ENCODE results near the gene SH3BP5L.

Gene SH3BP5L

DNA sequence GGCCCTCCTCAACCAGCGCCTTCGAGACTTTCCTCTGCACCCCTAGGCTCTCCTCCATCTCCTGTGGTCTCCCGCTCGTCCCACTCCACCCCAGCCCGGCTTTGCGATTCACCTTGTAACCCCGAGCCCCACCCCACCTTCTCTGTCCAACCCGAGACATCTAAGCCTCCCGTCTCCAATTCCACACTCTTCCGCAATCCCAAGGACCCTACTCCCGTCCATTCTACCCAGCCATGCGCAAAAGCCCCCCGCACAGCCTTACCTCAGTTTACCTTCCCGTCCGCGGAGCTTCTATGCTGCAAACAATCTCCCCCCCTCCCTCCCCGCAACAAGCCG lies 174 bp downstream of the SH3BP5L start:
- no peak for DNase-seq (ENCODE audit: low spot score)

DNA sequence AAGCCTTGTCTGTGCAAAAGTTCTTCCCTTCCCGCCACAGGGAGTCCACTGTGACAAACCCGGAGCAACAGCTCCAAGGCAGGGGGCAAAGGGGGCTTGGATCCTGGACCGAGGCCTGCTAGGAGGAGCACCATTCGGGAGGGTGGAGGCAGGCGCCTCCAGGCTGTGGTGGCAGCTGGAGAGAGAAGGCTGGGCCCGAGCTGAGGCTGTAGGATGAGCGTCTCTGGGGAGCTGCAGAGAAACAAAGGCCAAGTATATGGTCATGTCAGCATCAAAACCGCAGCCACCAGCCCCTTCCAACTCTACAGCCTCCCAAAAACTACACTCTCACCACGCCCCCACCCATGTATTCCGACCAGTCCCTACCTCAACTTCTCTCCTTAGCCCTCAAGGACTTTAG lies 579 bp downstream of the SH3BP5L start:
- DNase-seq (ENCODE audit: low spot score) = no peak

DNA sequence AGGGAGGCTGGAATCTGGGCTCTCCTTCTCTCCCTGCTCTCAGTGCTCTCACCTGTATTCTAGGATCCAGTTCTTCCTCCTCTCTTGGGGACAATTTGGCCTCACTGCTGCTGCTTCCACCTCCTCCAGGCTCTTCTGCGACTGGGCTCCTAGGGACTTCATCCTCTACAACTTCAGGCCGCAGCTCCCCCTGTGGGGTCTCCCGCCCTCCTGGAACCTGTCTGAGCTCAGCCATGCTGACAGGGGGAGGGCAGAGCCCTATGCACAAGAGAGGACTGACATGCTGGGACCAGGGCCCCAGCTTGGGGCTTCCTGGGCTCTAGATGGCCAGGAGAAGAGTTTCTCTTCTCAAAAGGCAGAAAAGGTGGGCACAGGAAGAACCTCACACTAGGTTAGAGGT lies 1.0 kb downstream of the SH3BP5L start:
- DNase-seq (ENCODE audit: low spot score) = no peak

DNA sequence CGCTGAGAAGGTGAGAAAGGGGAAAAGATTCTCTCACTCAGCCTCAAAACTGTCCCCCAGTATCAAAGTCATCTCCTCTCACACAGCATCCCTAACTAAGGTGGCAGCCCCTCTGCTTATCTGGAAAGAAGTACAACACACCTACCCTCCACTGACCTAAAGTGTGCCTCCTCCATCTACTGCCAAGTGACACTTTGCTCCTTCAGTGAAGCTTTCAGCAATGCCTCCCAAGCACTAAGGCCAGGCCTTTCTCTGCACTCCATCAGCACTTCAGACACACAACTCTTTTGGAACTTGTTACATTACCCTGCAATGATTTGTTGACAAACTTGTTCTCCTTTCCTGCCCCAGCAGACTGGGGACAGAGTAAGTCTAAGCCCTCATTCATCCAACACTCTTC lies 1.4 kb downstream of the SH3BP5L start:
- no peak for DNase-seq (ENCODE audit: low spot score)

DNA sequence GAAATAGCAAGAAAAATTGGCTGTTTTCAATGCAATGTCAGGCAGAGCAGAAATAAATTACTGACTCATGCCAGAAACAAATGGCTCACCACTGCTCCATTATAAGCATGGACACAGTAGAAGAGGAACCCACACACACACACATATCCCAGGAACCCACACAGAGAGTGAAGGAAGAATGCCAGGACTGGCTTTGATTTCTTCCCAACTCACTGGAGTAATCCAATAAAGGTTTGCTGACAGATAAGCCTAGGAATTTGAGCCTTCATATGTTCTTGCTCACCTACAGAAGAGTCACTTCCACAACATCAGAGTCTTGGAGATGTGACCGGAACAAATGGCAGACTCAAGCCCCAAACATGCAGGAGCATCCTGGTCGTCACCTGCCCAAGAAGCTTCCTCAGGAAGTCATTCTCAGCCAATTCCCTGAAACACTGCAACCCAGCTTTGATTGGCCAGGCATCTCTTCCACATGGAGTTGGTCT lies 2.2 kb downstream of the SH3BP5L start:
- DNase-seq (ENCODE audit: low spot score) = no peak

DNA sequence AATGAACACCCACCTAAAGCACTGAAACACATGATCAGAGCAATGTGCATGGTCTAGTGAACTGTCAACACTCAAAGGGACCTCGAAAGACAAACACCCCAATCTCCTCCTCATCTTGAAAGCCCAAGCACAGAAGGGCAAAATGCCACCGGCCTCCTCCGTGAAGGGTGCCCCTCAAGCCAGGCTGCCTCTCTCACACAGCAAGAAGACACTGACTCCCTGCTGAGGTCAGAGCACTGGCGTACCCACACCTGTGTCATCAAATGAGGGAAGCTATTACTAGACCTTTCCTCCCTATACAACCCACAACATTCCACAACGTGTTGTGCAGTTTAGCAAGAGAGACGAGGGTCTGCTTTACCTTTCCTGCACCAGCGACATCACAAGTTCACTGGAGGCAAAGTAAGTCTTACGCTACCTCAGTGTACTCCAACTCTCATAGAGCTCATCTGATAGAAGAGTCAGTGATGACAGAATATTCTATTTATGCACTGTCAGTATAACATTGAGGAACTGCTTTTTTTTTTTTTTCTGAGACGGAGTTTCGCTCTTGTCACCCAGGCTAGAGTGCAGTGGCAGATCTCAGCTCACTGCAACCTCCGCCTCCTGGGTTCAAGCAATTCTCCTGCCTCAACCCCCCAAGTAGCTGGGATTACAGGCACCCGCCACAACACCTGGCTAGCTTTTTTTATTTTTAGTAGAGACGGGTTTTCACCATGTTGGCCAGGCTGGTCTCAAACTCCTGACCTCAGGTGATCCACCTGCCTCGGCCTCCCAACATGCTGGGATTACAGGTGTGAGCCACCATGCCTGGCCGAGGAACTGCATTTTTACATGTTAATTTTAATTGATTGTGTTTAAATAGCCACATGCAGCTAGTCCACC lies 3.3 kb downstream of the SH3BP5L start:
- no peak for DNase-seq (ENCODE audit: low spot score)

DNA sequence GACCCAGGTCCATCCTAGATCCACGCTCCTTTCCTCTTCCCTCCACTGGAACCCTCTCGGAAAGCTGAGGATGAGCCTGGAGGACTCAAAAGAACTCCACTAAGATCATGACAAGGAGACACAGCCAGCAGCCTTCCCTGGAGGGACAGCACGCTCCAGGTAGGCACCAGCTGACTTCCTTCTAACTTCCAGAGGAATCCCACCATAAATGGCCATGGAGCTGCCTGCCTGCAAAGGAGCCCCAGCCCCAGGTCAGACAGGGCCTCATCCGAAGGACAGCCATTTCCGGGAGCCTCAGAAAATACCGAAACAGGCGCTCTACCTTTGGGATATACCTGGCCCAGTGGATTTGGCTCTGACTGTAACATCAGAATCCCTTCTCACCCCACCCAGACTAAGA lies 4.1 kb downstream of the SH3BP5L start:
- DNase-seq (ENCODE audit: low spot score) = no peak

DNA sequence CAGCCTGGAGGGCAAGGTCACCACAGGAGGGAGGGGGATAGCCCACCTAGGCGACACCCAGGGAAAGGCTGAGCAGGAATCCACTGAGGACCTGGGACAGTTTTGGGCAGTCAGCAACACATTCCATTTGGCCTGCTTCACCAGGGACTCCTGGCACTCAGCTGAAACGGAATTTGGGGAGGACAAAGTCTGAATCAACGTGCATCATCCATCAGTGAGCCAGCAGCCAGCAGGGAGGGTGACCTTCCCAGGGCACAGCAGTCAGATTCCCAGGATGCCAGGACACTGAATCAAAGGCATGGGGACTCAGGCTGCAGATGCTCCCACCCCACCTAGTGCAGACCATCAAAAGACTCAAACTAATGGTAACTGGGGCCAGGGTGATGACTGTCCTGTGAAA lies 4.6 kb downstream of the SH3BP5L start:
- DNase-seq (ENCODE audit: low spot score) = no peak

DNA sequence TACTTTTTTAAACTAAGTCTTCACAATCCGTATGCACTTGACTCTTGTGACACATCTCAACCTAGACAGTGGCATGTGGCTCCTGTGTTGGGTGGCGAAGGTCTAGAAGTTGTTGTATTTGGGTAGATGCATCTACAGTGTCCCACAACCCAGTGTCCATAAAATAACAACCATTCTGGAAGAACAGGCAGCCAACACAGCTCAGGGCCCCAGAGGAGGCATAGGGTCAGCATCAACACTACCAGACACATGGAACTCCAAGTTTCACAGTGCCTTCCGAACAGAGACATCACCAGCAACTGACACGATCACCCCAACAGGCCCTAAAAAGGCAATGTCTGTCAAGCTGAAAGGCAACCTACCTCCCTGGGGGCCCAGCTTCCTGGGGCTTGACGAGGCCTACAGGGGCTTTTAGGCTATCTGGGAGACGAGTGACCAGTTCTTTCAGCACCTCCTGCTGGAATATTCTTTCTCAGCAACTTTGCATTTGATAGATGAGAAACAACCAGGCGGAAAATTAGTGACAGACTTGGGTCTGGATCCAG lies 5.6 kb downstream of the SH3BP5L start:
- DNase-seq (ENCODE audit: low spot score) = no peak

DNA sequence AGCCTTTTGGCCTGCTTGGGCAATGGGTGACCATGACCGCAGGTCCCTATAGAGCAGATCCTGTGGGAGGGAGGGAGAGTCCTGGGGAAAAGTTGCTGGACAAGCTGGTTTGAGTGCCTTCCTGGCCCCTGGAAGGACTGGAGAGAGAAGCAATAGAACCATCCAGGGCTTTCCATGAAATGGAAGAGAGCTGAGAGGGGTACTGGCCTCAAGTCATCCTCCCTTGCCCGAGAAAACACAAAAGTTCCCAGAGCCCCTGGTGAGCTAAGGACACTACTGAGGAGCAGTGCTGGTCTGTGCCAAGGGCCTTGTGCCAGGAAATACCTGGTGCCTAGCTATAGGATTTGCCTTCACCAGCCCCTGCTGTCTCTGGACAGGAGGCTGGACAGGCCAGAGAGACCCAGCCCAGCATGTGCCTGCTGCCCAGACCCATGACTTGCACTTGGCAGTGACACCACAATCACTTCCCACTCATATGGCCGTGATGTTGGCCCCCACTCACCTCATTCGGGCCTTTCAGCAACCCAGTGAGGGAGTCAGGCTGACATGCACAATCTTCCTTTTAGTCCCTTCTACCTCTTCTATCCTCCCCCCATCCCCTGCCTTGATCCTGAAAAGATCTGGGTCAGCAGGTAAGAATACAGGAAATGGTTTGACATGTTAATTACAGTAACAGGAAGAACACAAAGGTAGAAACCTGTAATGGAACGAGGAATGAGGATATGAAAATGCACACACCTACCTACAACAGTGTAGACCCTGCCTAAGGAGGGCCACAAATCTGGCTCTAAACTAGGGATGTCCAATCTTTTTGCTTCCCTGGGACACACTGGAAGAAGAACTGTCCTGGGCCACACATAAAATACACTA lies 7.0 kb downstream of the SH3BP5L start:
- no peak for DNase-seq (ENCODE audit: low spot score)

DNA sequence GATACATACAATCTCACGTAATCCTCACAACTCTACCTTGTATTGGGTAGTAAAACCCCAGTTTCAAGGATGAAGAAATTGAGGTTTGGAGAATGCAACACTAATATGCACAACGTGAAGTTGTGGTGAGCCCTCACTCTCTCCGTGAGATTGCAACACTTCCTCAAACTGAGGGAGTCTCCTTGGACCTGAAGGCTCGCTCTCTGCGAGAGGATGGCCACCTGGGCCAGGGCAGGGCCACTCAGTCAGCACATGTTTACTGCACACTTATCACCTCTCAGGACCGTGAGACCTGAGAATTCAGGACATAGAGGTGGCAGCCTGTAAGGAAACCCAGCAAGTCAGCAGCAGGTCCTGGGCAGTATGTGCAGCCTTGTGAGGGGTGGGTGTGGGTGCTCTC lies 8.7 kb downstream of the SH3BP5L start:
- no peak for DNase-seq (ENCODE audit: low spot score)

DNA sequence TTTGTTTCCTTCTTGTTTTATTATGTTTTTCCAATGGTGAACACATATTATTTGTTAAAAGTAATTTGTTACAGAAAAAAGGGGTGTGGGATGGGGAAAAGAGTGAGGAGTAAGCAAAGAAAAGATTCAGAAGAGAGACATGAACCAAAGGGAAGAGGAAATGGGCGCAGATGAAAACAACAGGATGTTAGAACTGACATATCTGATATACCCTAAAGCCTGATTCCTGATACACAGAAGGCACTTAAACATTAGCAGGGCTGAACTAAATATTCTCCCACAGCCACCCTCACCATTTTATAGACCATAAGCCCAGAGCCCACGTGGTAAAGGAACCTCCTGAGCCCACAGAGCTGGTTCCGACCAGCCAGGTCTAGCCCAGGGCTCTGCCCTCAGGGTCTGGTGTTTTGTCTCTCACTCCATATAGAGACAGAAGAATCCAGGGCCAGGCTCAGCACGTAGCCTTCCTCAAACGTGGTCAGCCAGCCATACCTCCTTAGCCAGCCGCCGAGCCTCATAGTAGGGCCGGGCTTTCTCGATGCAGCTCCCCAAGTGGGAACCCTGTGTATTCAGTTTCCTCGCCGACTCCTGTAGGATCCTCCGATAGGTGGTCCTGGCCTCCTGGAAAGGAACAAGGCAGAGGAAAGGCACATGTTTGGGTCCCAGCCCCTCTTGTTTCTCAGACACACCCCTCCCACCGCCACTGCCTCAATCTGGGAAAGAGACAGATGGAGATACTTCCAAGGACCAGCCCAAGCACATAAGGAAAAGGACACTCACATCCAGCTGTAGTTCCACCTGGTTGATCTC lies 9.5 kb downstream of the SH3BP5L start:
- no peak for DNase-seq (ENCODE audit: low spot score)

DNA sequence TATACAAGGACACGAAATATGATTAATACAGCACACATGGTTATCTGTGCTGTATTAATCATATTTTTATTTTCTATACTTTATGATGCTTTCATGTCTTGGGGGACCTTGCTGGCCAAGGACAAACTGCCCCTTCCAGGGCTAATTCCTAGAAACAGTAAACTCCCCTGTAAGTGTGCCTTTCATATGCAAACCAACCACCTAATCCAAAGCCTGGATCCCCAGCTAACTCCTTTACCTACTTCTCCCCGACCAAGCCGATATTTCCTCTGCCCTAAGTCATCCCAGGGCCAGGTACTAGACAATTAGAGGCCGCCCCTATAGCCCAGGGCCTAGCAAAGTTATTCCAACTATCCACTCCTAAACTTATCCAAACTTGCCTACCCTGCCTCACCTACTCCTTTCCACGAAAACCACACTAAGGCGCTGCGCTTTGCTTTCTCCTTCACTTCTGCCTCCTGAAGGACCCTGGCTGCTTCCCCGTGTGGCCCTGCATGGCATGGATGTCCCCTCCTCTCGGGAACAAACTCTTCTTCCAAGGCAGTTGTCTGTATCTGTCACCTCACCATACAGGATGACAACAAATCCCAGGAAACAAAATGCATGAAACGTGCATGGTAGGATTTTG lies 10.2 kb downstream of the SH3BP5L start:
- no peak for DNase-seq (ENCODE audit: low spot score)

DNA sequence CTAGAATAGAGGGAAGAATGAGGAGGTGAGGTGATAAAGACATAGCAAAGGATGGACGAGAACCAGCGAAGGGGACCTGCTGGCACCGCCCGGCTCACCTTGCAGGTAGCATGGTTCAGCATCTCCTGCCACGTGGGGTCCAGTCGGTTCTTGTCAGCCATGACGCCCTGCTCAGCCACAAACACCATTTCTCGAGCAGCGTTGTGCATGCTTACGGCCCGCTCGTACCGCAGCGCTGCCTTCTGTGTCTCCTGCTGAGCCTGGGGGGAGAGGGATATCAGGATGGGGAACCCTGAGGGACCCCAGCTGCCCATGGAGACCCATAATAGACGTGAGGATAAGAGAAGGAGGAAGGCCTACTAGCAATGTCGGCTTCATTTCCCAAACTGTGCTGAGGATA lies 11.4 kb downstream of the SH3BP5L start:
- no peak for DNase-seq (ENCODE audit: low spot score)

DNA sequence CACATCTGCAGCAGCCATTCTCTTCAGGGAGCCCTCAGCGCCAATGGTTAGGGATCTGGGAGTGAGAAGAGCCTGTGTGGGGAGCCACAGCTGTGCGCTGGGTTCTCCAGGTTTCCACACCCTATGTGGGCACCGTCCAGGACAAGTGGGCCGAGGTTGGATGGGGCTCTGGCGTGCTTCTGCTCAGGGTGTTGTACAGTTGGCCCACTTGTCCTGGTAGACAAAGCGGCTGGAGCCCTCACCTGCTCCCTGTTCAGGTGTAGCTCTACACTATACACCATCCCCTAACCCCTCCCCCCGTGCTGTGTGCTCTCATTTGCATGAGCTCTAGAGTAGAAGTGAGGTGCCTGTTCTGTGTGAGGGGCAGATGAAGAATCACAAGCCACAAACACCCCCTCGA lies 12.2 kb downstream of the SH3BP5L start:
- no peak for DNase-seq (ENCODE audit: low spot score)

DNA sequence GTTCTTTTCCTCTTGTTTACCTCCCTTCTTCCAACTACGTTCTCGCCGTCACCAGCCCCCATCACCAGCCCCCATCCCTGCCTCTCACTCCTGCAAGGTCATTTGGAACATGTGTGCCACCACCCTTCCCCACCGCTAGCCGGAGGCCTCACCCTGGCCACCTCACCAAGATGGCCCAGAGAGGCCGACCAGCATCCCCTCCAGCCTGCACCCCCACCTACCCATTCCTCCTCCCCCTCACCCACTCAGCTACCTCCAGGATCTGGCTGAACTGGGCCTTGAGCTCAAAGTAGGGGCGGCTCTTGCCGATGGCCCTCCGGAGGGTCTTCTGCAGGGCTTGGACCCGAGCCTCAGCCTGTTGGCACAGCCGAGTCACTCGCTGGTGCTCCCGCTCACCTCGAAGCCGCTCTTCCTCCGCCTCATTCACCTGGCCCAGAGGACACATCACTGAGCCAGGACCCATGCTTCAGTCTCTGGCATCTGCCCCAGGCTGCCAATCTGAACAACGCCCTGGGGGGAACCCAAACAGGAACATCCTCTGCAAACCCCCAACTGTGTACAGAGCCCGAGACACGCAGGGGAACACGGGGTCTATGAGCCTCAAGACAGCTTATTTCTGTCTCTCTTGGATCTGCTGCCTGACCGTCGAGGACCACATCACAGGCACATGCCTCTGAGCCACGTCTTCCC lies 12.8 kb downstream of the SH3BP5L start:
- no peak for DNase-seq (ENCODE audit: low spot score)

DNA sequence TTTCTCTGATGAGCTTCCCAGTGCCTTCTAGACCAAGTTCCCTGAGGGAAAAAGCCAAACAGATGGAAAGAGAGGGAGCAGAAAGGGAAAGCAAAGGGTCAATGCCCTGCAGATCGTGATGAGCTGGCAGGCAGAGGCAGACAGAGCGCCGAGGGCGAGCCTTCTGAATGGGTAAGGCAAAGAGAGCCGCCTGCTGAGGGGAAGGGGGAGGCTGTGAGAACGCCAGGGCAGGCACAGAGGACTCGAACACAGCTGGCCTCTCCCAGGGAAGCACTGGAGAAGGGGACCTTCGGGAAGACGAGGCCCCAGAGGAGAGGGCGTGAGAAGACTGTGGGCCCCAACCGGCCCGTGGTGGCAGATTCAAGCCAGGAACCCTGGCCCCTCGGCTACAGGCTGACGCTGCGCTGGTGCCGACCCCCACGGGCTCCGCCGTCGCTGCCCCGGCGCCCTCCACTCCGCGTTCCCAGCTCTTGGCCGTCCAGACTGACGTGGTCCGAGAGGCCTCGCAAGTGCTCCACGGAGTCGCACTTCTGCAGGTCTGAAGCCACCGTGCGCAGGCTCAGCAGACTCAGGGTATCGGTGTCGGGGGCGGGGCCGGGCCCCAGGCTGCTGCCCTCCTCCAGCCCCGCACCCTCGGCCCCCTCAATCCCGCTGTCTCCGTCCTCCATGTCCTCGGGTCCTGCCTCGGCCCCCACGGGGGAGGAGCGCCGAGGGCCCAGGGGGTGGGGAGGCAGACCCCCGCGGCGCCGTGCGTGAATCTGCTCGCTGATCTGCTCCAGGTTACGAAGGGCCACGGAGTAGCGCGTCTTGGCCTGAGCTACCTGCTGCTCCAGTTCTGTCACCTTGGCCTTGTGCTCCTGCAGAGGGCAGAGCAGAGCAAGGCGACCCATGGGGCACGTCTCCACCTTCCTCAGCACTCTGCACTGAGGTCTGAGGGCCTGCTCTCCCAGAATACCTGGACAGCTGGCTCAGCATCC lies 13.9 kb downstream of the SH3BP5L start:
- no peak for DNase-seq (ENCODE audit: low spot score)

DNA sequence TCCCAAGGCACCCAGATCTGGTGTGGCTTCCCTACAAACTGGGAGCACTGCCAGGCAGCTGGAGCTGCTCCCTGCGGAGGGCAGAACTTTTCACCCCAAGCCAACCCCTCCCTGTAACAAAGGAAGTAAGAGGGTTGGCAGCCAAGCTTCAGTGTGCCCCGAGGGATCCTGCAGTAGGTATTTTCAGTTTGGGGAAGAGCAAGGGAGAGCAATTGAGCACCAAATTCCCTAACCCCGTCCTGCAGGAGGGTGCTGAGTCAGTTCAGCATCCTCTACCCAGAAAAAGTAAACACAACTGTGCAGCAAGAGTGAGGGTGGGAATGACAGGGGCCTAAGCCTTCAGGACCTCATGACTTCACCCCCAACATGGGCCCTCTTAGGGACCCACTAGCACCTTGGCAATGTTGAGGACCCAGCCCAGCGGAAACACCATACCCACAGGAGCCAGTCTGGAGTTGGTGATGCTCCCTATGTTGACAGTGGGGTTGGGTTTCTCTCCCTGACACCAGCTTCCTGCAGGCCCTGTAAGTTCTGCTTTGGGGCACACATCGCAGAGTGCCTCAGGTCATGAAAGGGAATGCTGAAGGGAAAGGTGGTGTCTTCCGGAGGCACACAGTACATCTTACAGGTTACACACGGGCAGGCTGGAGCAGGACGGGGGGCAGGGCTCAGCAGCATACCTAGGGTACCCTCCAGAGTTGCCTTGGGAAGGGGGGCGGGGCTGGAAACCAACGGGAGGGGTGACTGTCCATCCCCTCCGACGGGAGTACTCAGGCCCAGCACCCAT lies 14.8 kb downstream of the SH3BP5L start:
- no peak for DNase-seq (ENCODE audit: low spot score)
